ENCODE results near the gene GPRC5A. TPM values are rescaled to one million over a fixed set of nuclear protein-coding genes. Genes with fewer than 3 reads are reported as not detected.

The GPRC5A gene
- total RNA-seq, 1 donor from 2014 or later = 28.7 TPM

- DNase-seq (ENCODE audit: low read depth) = no peak
- Histone ChIP-seq H3K4me3 (ENCODE audit: low read depth, low read length) (no peak overlapping the region), H3K27me3 (ENCODE audit: control insufficient read depth, insufficient read depth, low read length) (no peaks in the 10 kb centered on the region), H3K36me3 (ENCODE audit: control insufficient read depth, insufficient read depth, low read length) (no peaks in the 10 kb centered on the region)
- no peak for TF ChIP-seq CTCF (IDR thresholded peaks at IDR 0.05; ENCODE audit: insufficient read depth, low read length, poor library complexity, severe bottlenecking)
These were observed 9.1 kb upstream of the GPRC5A start for GRCh38 chr12:12882288-12882687.

GRCh38 chr12:12883369-12884001, 7.9 kb upstream of the GPRC5A start:
- Histone ChIP-seq H3K4me3 (ENCODE audit: low read depth, low read length) (no peak overlapping the region), H3K36me3 (ENCODE audit: control insufficient read depth, insufficient read depth, low read length) (no peaks in the 10 kb centered on the region), H3K27me3 (ENCODE audit: control insufficient read depth, insufficient read depth, low read length) (no peaks in the 10 kb centered on the region)
- TF ChIP-seq CTCF (IDR thresholded peaks at IDR 0.05; ENCODE audit: insufficient read depth, low read length, poor library complexity, severe bottlenecking) = no peak
- no peak for DNase-seq (ENCODE audit: low read depth)

- TF ChIP-seq CTCF (IDR thresholded peaks at IDR 0.05; ENCODE audit: insufficient read depth, low read length, poor library complexity, severe bottlenecking) = no peak
- no peaks in the 10 kb centered on the region for H3K27me3 ChIP-seq (ENCODE audit: control insufficient read depth, insufficient read depth, low read length)
These were observed 6.1 kb upstream of the GPRC5A start for GRCh38 chr12:12885096-12885792.

DNA sequence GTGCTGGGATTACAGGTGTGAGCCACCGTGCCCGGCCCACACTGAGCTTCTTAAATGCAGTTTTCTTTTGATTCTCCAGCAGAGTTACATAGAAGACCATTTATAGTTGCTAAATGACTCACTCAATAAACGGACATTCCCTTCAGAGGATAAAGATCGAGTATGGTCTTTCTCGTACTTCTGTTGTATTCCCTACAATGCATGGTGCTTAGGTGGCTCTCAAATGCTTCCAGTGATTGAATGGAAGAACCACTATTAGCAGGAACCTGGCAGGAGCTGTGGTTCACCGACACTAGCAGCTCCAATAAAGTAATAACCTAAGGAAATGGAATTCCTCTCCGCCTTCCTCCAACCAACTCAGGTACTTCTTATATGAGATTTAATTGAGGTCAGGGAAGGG, 3.9 kb upstream of the GPRC5A start:
- DNase-seq (ENCODE audit: low read depth) = no peak

More at GRCh38 chr12:12885096-12885792, 6.1 kb upstream of the GPRC5A start:
- no peak for DNase-seq (ENCODE audit: low read depth)
- H3K36me3 ChIP-seq (ENCODE audit: control insufficient read depth, insufficient read depth, low read length) = no peaks in the 10 kb centered on the region
- no peak overlapping the region for H3K4me3 ChIP-seq (ENCODE audit: low read depth, low read length)

GRCh38 chr12:12889701-12890100, 1.7 kb upstream of the GPRC5A start:
- no peak for TF ChIP-seq CTCF (IDR thresholded peaks at IDR 0.05; ENCODE audit: insufficient read depth, low read length, poor library complexity, severe bottlenecking)
- DNase-seq (ENCODE audit: low read depth) = no peak
- no peaks in the 10 kb centered on the region for H3K36me3 ChIP-seq (ENCODE audit: control insufficient read depth, insufficient read depth, low read length)
- no peaks in the 10 kb centered on the region for H3K27me3 ChIP-seq (ENCODE audit: control insufficient read depth, insufficient read depth, low read length)
- no peak overlapping the region for H3K4me3 ChIP-seq (ENCODE audit: low read depth, low read length)

More for the DNA sequence above, 3.9 kb upstream of the GPRC5A start:
- Histone ChIP-seq H3K27me3 (ENCODE audit: control insufficient read depth, insufficient read depth, low read length) (no peaks in the 10 kb centered on the region), H3K36me3 (ENCODE audit: control insufficient read depth, insufficient read depth, low read length) (no peaks in the 10 kb centered on the region), H3K4me3 (ENCODE audit: low read depth, low read length) (no peak overlapping the region)
- TF ChIP-seq CTCF (IDR thresholded peaks at IDR 0.05; ENCODE audit: insufficient read depth, low read length, poor library complexity, severe bottlenecking) = no peak
